ENCODE results near the gene SKI. TPM values are rescaled to one million over a fixed set of nuclear protein-coding genes. Genes with fewer than 3 reads are reported as not detected.
A peak's percentile ranks its signal among the peaks of the same experiment; 100 is the strongest.

Gene SKI
- total and polyA plus RNA-seq, 10 of the 15 experiments (the other 5 are each of a cell fraction or from before 2014, with no cell fraction given): 0.03 to 14.9 (median 0.96) TPM

GRCh38 chr1:2190491-2190976 is 37.6 kb upstream of the SKI start:
- FAIRE-seq (no peak), ATAC-seq (no peak), DNase-seq (ENCODE audit: low read depth, low spot score) (no peak)
- SMC1A ChIA-PET (ENCODE audit: uncharacterized antibody, unreplicated experiment): no interaction called here
- H3K4me2 ChIP-seq (ENCODE audit: control insufficient read depth, insufficient read depth): 0 out of 2 replicates have a peak overlapping the region, but pooled peaks have one; percentile 75
- POLR2A ChIA-PET: no interaction called here
- H2AFZ ChIP-seq (ENCODE audit: control insufficient read depth, low read depth, low read length): no peak overlapping the region
- no peak overlapping the region for H3K27ac ChIP-seq (ENCODE audit: control insufficient read depth, insufficient read depth)
- in situ Hi-C loops (cut with MboI): loop anchor here (5.0 to 10.0 kb wide), 2 partner anchors 197 to 1234 kb away; no protein-coding TSS in a partner anchor
- no peak overlapping the region for H3K9ac ChIP-seq (ENCODE audit: control insufficient read depth, insufficient read depth, low read length)
- H3K4me1 ChIP-seq (ENCODE audit: control insufficient read depth, insufficient read depth, low read length): peaks cover 4% of the 10 kb centered on the region
- no peaks in the 10 kb centered on the region for H3K9me3 ChIP-seq (replicated peaks; ENCODE audit: control insufficient read depth, insufficient read depth, low read length)
- no peaks in the 10 kb centered on the region; a peak in 1 of 4 replicates for H3K36me3 ChIP-seq (ENCODE audit: control insufficient read depth in 2 of 2, insufficient read depth in 2 of 2, low read length in 1 of 2)
- RAD21 ChIA-PET (ENCODE audit: unreplicated experiment): no interaction called here
- no peak overlapping the region for H3K4me3 ChIP-seq
- intact Hi-C loops (cut with micrococcal nuclease; ENCODE audit: unreplicated experiment): no loop called here
- no peak for TF ChIP-seq ZBTB33 (IDR thresholded peaks at IDR 0.05)
- no peak for TF ChIP-seq ZNF274 (IDR thresholded peaks at IDR 0.05; ENCODE audit: insufficient read depth, insufficient read length)
- no peak for TF ChIP-seq JUND (IDR thresholded peaks at IDR 0.05; ENCODE audit: low read depth, low read length)
- no peak for TF ChIP-seq TARDBP (IDR thresholded peaks at IDR 0.05; ENCODE audit: borderline replicate concordance)
- no peak for TF ChIP-seq HDAC2 (IDR thresholded peaks at IDR 0.05)
- no peak for TF ChIP-seq ESRRA (IDR thresholded peaks at IDR 0.05; ENCODE audit: low read length)
- no peak for TF ChIP-seq USF1 (IDR thresholded peaks at IDR 0.05; ENCODE audit: borderline replicate concordance, extremely low read length, insufficient read depth, low read depth, low read length)
- no peak for TF ChIP-seq ZNF24 (IDR thresholded peaks at IDR 0.05)
- no TSS peak for BruUV-seq (replicated peaks)
- no peaks in the 10 kb centered on the region for H4K20me1 ChIP-seq (ENCODE audit: control insufficient read depth, insufficient read depth)
- 90% methylated on average over 19 of the region's 19 CpGs for whole genome bisulfite sequencing (ENCODE audit: insufficient coverage, insufficient replicate concordance, low lambda C conversion rate, missing lambda C conversion rate)
- no peaks in the 10 kb centered on the region for H3K27me3 ChIP-seq (replicated peaks in 1 of 2; ENCODE audit: control insufficient read depth in 2 of 2, insufficient read depth in 2 of 2, low read length in 1 of 2)
- peaks cover 1% of the 10 kb centered on the region for H3K79me2 ChIP-seq (ENCODE audit: control insufficient read depth, insufficient read depth, low read length)
- CTCF ChIA-PET: no interaction called here
